Right lobe of liver (tissue), 4 donors: Measurements from ENCODE around the gene DEPDC5.
A peak's percentile ranks its signal among the peaks of the same experiment; 100 is the strongest.

Experiments
- POLR2A ChIP-seq: fragments of 450-650 bp; IDR thresholded peaks from one replicate; pipeline ENCODE4 v1.6.1; 2017; ENCODE audit warnings: antibody characterized with exemption, mild to moderate bottlenecking
- TF ChIP-seq, protein P1 (sequence below), 4 donors: fragments of 200-600 bp in 3 of 4; fragments of 450-650 bp in 1 of 4; IDR thresholded peaks; one replicate each; pipeline versions ENCODE4 v1.5.1 to v1.8.0; 2016 to 2022; ENCODE audit warnings: antibody characterized with exemption in 4 of 4, mild to moderate bottlenecking in 2 of 4
- donor health status: DM: no; HTN: no; CAD: no.
- donor health status: DM: no; HTN: no; CAD: no.
- donor health status: DM: no; HTN: yes; CAD: no.

DNA sequence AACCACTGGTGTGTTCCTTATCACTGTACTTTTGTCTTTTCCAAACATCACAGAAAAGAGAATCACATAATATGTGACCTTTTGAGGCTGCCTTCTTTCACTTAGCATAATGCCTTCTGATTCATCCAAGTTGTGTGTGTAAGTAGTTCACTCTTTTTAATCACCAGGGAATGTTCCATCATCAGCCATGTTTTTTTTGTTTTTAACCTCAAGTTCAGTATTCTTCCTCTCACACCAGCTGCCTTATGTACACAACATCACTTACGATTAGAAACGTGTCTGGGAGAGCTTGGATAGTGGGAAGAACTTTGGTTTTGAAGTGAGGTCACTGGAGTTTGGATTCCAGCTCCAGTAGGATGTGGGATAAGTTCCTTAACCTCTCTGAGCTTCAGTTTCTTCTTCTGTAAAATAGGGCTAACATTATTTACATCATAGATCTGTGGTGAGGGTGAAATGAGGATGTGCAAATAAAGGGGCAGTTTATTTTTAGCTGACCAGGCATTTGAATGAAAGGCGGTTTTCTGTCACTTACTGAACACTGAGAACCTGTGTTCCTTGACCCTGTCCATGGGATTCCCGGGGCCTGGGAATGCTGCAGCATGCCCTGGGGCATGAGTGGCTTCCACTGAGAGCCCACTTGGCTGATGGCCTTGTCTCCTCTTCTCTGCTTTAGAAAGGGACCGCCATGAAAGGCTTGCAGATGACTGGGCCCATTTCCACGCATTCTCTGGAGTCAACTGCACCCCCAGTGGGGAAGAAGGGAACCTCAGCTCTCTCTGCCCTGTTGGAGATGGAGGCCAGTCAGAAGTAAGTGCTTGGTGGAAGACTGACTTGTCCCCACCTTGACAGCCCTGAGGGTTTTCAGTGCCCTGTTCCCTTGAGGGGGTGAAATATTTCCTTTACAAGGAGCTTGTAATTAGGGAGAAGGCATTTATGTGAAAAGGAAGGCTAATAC lies 92.6 kb downstream of the DEPDC5 start:
- TF ChIP-seq, protein P1, sequence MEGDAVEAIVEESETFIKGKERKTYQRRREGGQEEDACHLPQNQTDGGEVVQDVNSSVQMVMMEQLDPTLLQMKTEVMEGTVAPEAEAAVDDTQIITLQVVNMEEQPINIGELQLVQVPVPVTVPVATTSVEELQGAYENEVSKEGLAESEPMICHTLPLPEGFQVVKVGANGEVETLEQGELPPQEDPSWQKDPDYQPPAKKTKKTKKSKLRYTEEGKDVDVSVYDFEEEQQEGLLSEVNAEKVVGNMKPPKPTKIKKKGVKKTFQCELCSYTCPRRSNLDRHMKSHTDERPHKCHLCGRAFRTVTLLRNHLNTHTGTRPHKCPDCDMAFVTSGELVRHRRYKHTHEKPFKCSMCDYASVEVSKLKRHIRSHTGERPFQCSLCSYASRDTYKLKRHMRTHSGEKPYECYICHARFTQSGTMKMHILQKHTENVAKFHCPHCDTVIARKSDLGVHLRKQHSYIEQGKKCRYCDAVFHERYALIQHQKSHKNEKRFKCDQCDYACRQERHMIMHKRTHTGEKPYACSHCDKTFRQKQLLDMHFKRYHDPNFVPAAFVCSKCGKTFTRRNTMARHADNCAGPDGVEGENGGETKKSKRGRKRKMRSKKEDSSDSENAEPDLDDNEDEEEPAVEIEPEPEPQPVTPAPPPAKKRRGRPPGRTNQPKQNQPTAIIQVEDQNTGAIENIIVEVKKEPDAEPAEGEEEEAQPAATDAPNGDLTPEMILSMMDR (IDR thresholded peaks at IDR 0.05), result peak in 3 of 4 donors; percentile 12 to 28 (median 23)
- no peak for TF ChIP-seq POLR2A
